HCT116 (cell line): ENCODE measurements around the gene SLC30A3. TPM values are rescaled to one million over a fixed set of nuclear protein-coding genes. Genes with fewer than 3 reads are reported as not detected.

Experiments used
- ATAC-seq: fragments of 200-7000 bp; cut with Tn5 transposase; 2 replicates; pipeline ENCODE4 v1.9.1; 2020; ENCODE audit warnings: mild to moderate bottlenecking, moderate library complexity
- BruUV-seq: library from RNA; stranded (reverse); fragments of 400-500 nt; replicated peaks from 2 replicates; lab custom pipeline; 2021; lab: Mats Ljungman, UMichigan
- CTCF ChIA-PET: fragments of 300-600 bp; sonication (Branson Sonifier 250); formaldehyde crosslinking; loops from one replicate; lab custom pipeline; 2021; ENCODE audit warnings: antibody characterized with exemption; lab: Charles Lee
- POLR2A ChIA-PET: fragments of 300-600, 350-600 bp; sonication (Branson Sonifier 250); formaldehyde crosslinking; loops from one replicate; lab custom pipeline; 2021; ENCODE audit warnings: antibody characterized with exemption; lab: Charles Lee
- RAD21 ChIA-PET, 2 experiments: fragments of 300-600 bp; sonication (Branson Sonifier 250); formaldehyde crosslinking; loops; one replicate each; lab custom pipeline; 2023; ENCODE audit warnings: low total read pairs in 2 of 2; ENCODE audit not compliant: uncharacterized antibody in 2 of 2, unreplicated experiment in 2 of 2, low non-redundant PET in 1 of 2; lab: Charles Lee
- DNase-seq: peaks from one replicate; pipeline ENCODE4 v3.0.0-alpha.2; 2010; ENCODE audit warnings: low read depth, low spot score
- H2AFZ ChIP-seq: fragments of 200-600 bp; shearing (Covaris generic), sonication (generic); 2 replicates; pipeline ENCODE4 v1.6.1; 2017; ENCODE audit warnings: low read depth, mixed run types, mixed read lengths, antibody characterized with exemption, low read length; ENCODE audit not compliant: poor library complexity, severe bottlenecking
- H3K27ac ChIP-seq: 2 replicates; pipeline ENCODE4 v1.5.1; 2012; ENCODE audit warnings: low read depth, low read length
- H3K27me3 ChIP-seq: fragments of 200-600 bp; sonication (generic); 2 replicates; pipeline ENCODE4 v1.6.1; 2016; ENCODE audit warnings: mixed run types, low read length, mixed read lengths; ENCODE audit not compliant: insufficient read depth
- H3K36me3 ChIP-seq, 2 experiments: fragments of 200-500 bp in 1 of 2; fragments of 200-600 bp in 1 of 2; sonication (Bioruptor generic) in 1 of 2; sonication (generic) in 1 of 2; 2 replicates each; pipeline versions ENCODE4 v1.5.1 to v1.6.1; 2014 to 2016; ENCODE audit warnings: low read length in 2 of 2, inconsistent platforms in 1 of 2, mixed read lengths in 1 of 2, mixed run types in 1 of 2; ENCODE audit not compliant: insufficient read depth in 2 of 2, control insufficient read depth in 1 of 2
- H3K4me1 ChIP-seq, 2 experiments: fragments of 200-600 bp in 1 of 2; sonication (generic) in 1 of 2; 2 replicates each; pipeline versions ENCODE4 v1.5.1 to v1.6.1; 2012 to 2017; ENCODE audit warnings: low read length in 2 of 2, inconsistent platforms in 1 of 2, mild to moderate bottlenecking in 1 of 2, mixed read lengths in 1 of 2, mixed run types in 1 of 2, moderate library complexity in 1 of 2; ENCODE audit not compliant: insufficient read depth in 2 of 2, control insufficient read depth in 1 of 2
- H3K4me2 ChIP-seq: fragments of 200-600 bp; sonication (generic); 2 replicates; pipeline ENCODE4 v1.6.1; 2017; ENCODE audit warnings: mixed run types, low read length, mixed read lengths
- H3K4me3 ChIP-seq, 2 experiments: fragments of 200-600 bp in 1 of 2; sonication (generic) in 1 of 2; replicated peaks in 1 of 2; 2 replicates each; pipeline ENCODE4 v1.5.1; 2011 to 2016; ENCODE audit warnings: low read length in 2 of 2, control low read depth in 1 of 2, low read depth in 1 of 2, mild to moderate bottlenecking in 1 of 2, mixed read lengths in 1 of 2, mixed run types in 1 of 2
- H3K79me2 ChIP-seq: fragments of 200-600 bp; sonication (generic); 2 replicates; pipeline ENCODE4 v1.6.1; 2017; ENCODE audit warnings: mild to moderate bottlenecking, mixed run types, low read length, moderate library complexity, mixed read lengths; ENCODE audit not compliant: insufficient read depth
- H3K9ac ChIP-seq: fragments of 200-600 bp; sonication (generic); 2 replicates; pipeline ENCODE4 v1.6.1; 2016; ENCODE audit warnings: low read length, mixed read lengths
- H3K9me2 ChIP-seq: fragments of 200-600 bp; sonication (generic), shearing (Covaris generic); 2 replicates; pipeline ENCODE4 v1.6.1; 2017; ENCODE audit warnings: mixed run types, mild to moderate bottlenecking, moderate library complexity; ENCODE audit not compliant: insufficient read depth
- H3K9me3 ChIP-seq, 2 experiments: fragments of 200-500 bp in 1 of 2; fragments of 200-600 bp in 1 of 2; sonication (Bioruptor generic) in 1 of 2; sonication (generic) in 1 of 2; 2 replicates each; pipeline ENCODE4 v1.6.1; 2014 to 2017; ENCODE audit warnings: low read length in 2 of 2, mixed read lengths in 2 of 2, inconsistent platforms in 1 of 2, low read depth in 1 of 2, mild to moderate bottlenecking in 1 of 2, mixed run types in 1 of 2, moderate library complexity in 1 of 2; ENCODE audit not compliant: control insufficient read depth in 1 of 2, insufficient read depth in 1 of 2
- H4K20me1 ChIP-seq: fragments of 200-600 bp; sonication (generic), shearing (Covaris generic); 2 replicates; pipeline ENCODE4 v1.6.1; 2017; ENCODE audit warnings: mixed run types, mild to moderate bottlenecking, moderate library complexity; ENCODE audit not compliant: insufficient read depth
- CBX3 ChIP-seq: IDR thresholded peaks from 2 replicates; pipeline ENCODE4 v1.6.1; 2012; ENCODE audit warnings: low read depth
- EZH2 ChIP-seq: fragments of 200-600 bp; sonication (generic); IDR thresholded peaks from 2 replicates; pipeline ENCODE4 v1.6.1; 2017; ENCODE audit warnings: antibody characterized with exemption, mixed run types
- JUND ChIP-seq: IDR thresholded peaks from 2 replicates; pipeline ENCODE4 v1.6.1; 2012
- POLR2AphosphoS5 ChIP-seq: IDR thresholded peaks from 2 replicates; pipeline ENCODE4 v1.6.1; 2011; ENCODE audit warnings: mild to moderate bottlenecking, low read depth, low read length, moderate library complexity
- SP1 ChIP-seq: IDR thresholded peaks from 2 replicates; pipeline ENCODE4 v1.6.1; 2012; ENCODE audit warnings: low read depth
- SRF ChIP-seq: IDR thresholded peaks from 2 replicates; pipeline ENCODE4 v1.6.1; 2012; ENCODE audit warnings: low read depth
- TCF7L2 ChIP-seq: IDR thresholded peaks from 2 replicates; pipeline ENCODE4 v1.7.0; 2011; ENCODE audit warnings: borderline replicate concordance, inconsistent platforms; ENCODE audit not compliant: insufficient read depth, insufficient read length; ENCODE audit errors: extremely low read depth
- YY1 ChIP-seq: IDR thresholded peaks from 2 replicates; pipeline ENCODE4 v1.6.1; 2011; ENCODE audit warnings: low read length, low read depth, moderate library complexity, mild to moderate bottlenecking; ENCODE audit not compliant: insufficient replicate concordance; ENCODE audit errors: extremely low read depth
- ZBTB33 ChIP-seq: IDR thresholded peaks from 2 replicates; pipeline ENCODE4 v1.6.1; 2011; ENCODE audit warnings: mild to moderate bottlenecking, low read length, moderate library complexity; ENCODE audit not compliant: insufficient replicate concordance; ENCODE audit errors: extremely low read depth
- ZFX ChIP-seq: fragments of 450-650 bp; IDR thresholded peaks from 2 replicates; pipeline ENCODE4 v1.6.1; 2017
- ZNF274 ChIP-seq: fragments of 200-500 bp; sonication (Bioruptor generic); IDR thresholded peaks from 2 replicates; pipeline ENCODE4 v1.6.1; 2014; ENCODE audit warnings: mild to moderate bottlenecking, low read depth, low read length, inconsistent platforms
- intact Hi-C: fragments of 100-400 bp; cut with micrococcal nuclease; formaldehyde crosslinking; loops from 2 replicates; pipeline ENCODE4 v1.10.0; 2022
- total RNA-seq: library from RNA; stranded (reverse); gene quantifications from one replicate; pipeline ENCODE4 v1.2.1, GENCODE V29; 2021; ENCODE audit not compliant: unreplicated experiment
- TF ChIP-seq, protein P1 (sequence below), 3 experiments: fragments of 200-600 bp in 1 of 3; sonication (generic) in 1 of 3; IDR thresholded peaks in 2 of 3; conservative IDR thresholded peaks in 1 of 3; 2 replicates each; pipeline ENCODE4 v1.5.1; 2012 to 2017; ENCODE audit warnings: low read depth in 2 of 3, low read length in 2 of 3, antibody characterized with exemption in 1 of 3, borderline replicate concordance in 1 of 3, control low read depth in 1 of 3, mild to moderate bottlenecking in 1 of 3, mixed read lengths in 1 of 3, mixed run types in 1 of 3, moderate library complexity in 1 of 3; ENCODE audit not compliant: insufficient read depth in 1 of 3
- TF ChIP-seq, protein P2 (sequence below): IDR thresholded peaks from 2 replicates; pipeline ENCODE4 v1.6.1; 2012

SLC30A3 gene
- total RNA-seq, 1 experiment from 2014 or later, result 20.5 TPM

GRCh38 chr2:27298391-27299080 lies 35.7 kb upstream of the SLC30A3 start:
- Histone ChIP-seq H3K27me3 (no peaks in the 10 kb centered on the region), H3K27ac (no peak overlapping the region)
- ATAC-seq, result no peak
- CTCF ChIA-PET, result interaction anchor here (1.3 kb wide), 1 partner anchor 18 kb away, joined by 3 read pairs; no protein-coding TSS in a partner anchor
- TF ChIP-seq YY1 (no peak), JUND (no peak)
- TF ChIP-seq, all 23 proteins: peak for 0
- Histone ChIP-seq H3K4me1 (peaks cover 9 to 18% of the 10 kb centered on the region in 2 experiments), H3K9me2 (no peaks in the 10 kb centered on the region), H3K9ac (no peak overlapping the region), H3K79me2 (no peaks in the 10 kb centered on the region), H4K20me1 (no peaks in the 10 kb centered on the region), H3K9me3 (no peaks in the 10 kb centered on the region), H3K36me3 (no peaks in the 10 kb centered on the region), H3K4me2 (no peak overlapping the region), H3K4me3 (no peak overlapping the region), H2AFZ (no peak overlapping the region)
- RAD21 ChIA-PET, result no interaction called here
- intact Hi-C loops, result no loop called here
- no TSS peak for BruUV-seq
- POLR2A ChIA-PET, result no interaction called here
- no peak for DNase-seq

- Histone ChIP-seq H3K9ac (no peak overlapping the region), H3K79me2 (no peaks in the 10 kb centered on the region), H3K9me3 (no peaks in the 10 kb centered on the region), H3K27me3 (no peaks in the 10 kb centered on the region), H3K9me2 (no peaks in the 10 kb centered on the region), H2AFZ (no peak overlapping the region), H4K20me1 (no peaks in the 10 kb centered on the region), H3K4me2 (no peak overlapping the region), H3K4me3 (no peak overlapping the region), H3K36me3 (no peaks in the 10 kb centered on the region), H3K4me1 (peaks cover 21 to 22% of the 10 kb centered on the region in 2 experiments), H3K27ac (no peak overlapping the region)
- intact Hi-C loops, result no loop called here
- ChIA-PET CTCF (no interaction called here), POLR2A (no interaction called here), RAD21 (no interaction called here)
- BruUV-seq, result no TSS peak
- DNase-seq, result no peak
- ATAC-seq, result no peak
- no peak for TF ChIP-seq CBX3
- TF ChIP-seq ZNF274, result no peak
- TF ChIP-seq EZH2, result no peak
- TF ChIP-seq ZFX, result no peak
- no peak for TF ChIP-seq TCF7L2
- TF ChIP-seq, protein P1, sequence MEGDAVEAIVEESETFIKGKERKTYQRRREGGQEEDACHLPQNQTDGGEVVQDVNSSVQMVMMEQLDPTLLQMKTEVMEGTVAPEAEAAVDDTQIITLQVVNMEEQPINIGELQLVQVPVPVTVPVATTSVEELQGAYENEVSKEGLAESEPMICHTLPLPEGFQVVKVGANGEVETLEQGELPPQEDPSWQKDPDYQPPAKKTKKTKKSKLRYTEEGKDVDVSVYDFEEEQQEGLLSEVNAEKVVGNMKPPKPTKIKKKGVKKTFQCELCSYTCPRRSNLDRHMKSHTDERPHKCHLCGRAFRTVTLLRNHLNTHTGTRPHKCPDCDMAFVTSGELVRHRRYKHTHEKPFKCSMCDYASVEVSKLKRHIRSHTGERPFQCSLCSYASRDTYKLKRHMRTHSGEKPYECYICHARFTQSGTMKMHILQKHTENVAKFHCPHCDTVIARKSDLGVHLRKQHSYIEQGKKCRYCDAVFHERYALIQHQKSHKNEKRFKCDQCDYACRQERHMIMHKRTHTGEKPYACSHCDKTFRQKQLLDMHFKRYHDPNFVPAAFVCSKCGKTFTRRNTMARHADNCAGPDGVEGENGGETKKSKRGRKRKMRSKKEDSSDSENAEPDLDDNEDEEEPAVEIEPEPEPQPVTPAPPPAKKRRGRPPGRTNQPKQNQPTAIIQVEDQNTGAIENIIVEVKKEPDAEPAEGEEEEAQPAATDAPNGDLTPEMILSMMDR (IDR thresholded peaks at IDR 0.05 in 2 of 3, conservative IDR thresholded peaks at IDR 0.05 in 1 of 3; ENCODE audit: borderline replicate concordance in 1 of 3, insufficient read depth in 1 of 3, low read depth in 2 of 3, low read length in 2 of 3), result no peak
- no peak for TF ChIP-seq YY1
- TF ChIP-seq POLR2AphosphoS5, result no peak
- no peak for TF ChIP-seq SRF
- TF ChIP-seq SP1, result no peak
- TF ChIP-seq ZBTB33, result no peak
- TF ChIP-seq, protein P2, sequence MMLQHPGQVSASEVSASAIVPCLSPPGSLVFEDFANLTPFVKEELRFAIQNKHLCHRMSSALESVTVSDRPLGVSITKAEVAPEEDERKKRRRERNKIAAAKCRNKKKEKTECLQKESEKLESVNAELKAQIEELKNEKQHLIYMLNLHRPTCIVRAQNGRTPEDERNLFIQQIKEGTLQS, result no peak
Measured at GRCh38 chr2:27297195-27297594, 34.3 kb upstream of the SLC30A3 start.
